GM12892 (cell line): Measurements from ENCODE around the gene CACNA1B.
"Not testable (repeated sequence)": the region's sequence is repeated elsewhere in the genome, so short reads cannot be mapped to it uniquely, and the experiment has no call there.

Source experiments
- DNase-seq: peaks from one replicate; pipeline ENCODE4 v3.0.0; 2011; ENCODE audit not compliant: insufficient read length
- FAIRE-seq: peaks from 2 replicates; lab custom pipeline; 2011; peaks lifted over from hg19 to GRCh38; lab: Jason Lieb, UNC
- POLR2A ChIP-seq: IDR thresholded peaks from 2 replicates; pipeline ENCODE4 v1.6.1; 2011; ENCODE audit warnings: low read depth, low read length, control low read depth
- POLR2AphosphoS5 ChIP-seq: IDR thresholded peaks from 2 replicates; pipeline ENCODE4 v1.6.1; 2011; ENCODE audit warnings: low read depth, low read length, control low read depth
- TAF1 ChIP-seq: IDR thresholded peaks from 2 replicates; pipeline ENCODE4 v1.6.1; 2011; ENCODE audit warnings: low read depth, mild to moderate bottlenecking, control low read depth, low read length, borderline replicate concordance

CACNA1B gene

DNA sequence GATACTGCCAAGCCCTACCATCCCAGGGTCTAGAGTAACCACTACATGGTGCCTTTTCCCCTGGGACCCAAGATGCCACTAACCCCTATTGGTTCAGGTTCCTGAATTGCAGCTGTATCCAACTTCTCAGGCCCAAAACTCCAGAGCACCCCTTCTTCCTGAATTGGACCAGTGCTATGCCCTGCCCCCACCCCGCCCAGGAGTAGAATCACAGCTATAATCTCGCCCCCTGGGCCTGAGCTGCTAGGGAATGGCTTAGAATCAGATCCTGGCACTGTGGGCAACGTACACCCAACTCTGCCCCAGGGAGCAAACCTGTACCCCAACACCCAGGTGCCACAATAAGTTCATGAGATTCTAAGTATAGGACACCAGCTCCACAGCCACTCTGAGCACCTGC, 206.3 kb downstream of the CACNA1B start:
- DNase-seq (no peak), FAIRE-seq (no peak)
- TF ChIP-seq TAF1 (no peak), POLR2AphosphoS5 (no peak), POLR2A (no peak)

DNA sequence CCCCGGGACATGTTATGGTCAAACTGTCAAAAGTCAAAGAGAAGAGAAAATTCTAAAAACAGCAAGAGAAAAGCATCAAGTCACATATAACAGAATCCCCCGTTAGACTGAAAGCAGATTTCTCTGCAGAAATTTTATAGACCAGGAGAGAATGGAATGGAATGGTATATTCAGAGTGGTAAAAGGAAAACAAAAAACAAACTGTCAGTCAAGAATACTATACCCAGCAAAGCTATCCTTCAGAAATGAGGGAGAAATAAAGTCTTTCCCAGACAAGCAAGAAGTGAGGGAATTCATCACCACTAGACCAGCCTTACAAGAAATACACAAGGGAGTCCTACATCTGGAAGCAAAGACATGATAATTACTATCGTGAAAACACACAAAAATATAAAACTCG, 208.0 kb downstream of the CACNA1B start:
- TF ChIP-seq POLR2A (no peak), POLR2AphosphoS5 (no peak), TAF1 (no peak)
- no peak for DNase-seq
- no peak for FAIRE-seq

DNA sequence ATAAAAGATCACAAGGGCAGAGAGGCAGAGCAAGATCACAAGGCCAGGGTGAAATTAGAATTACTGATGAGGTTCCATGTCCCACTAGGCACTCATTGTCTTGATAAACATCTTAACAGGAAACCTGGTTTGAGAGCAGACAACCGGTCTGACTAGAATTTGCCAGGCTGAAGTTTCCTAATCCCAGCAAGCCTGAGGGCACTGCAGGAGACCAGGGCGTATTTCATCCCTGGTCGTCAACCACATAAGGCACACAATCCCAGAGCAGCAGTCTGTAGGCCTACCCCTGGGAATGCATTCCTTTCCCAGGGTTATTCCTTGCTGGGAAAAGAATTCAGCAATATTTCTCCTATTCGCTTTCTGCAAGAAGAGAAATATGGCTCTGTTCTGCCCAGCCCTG, 214.5 kb downstream of the CACNA1B start:
- not testable (repeated sequence) for DNase-seq, FAIRE-seq

GRCh38 chr9:138094028-138094427, 216.4 kb downstream of the CACNA1B start:
- TF ChIP-seq POLR2A (no peak), TAF1 (no peak), POLR2AphosphoS5 (no peak)
- FAIRE-seq, result no peak

DNA sequence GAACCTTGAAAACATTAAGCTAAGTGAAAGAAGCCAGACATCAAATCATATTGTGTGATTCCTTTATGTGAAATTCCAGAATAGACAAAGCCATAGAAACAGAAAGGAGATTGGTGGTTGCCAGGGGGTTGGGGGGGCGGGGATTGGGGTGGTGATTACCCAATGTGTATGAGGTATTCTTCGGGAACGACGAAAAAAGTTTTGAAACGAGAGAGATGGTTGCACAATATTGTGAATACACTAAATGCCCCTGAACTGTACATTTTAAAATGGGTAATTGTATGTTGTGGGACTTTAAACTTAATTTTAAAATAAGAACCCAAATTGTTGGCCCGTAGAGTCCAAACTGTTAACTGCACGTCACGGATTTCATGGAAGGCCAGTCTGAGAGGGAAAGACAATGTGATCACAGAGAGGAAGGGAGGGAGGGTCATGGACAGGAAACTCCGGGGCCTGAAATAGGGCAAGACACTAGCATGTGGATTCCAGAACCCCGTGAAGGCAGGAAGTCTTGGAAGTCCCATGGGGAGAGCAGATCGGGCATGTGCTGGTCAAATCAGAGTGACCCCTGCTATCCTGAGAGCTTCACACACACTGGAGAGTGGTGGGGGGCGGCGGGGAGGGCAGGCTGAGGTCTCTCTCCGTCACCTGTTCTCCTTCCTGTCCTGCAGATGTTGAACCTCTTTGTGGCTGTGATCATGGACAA, 218.4 kb downstream of the CACNA1B start:
- TF ChIP-seq POLR2A, result no peak
- no peak for TF ChIP-seq TAF1
- no peak for TF ChIP-seq POLR2AphosphoS5
- DNase-seq (no peak), FAIRE-seq (no peak)

More at GRCh38 chr9:138094028-138094427, 216.4 kb downstream of the CACNA1B start:
- no peak for DNase-seq

DNA sequence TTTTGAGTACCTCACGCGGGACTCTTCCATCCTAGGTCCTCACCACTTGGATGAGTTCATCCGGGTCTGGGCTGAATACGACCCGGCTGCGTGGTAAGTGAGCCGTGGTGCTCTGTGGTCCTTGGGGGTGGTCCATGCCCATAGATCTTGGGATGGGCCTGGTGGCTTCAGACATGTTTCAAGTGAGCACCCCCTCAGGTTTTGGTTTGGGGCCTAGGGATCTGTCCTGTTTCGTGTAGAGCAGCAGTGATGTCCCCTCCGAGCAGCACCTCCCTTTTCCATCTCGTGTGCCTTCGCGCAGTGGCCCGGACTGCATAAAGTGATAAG, 218.9 kb downstream of the CACNA1B start:
- no peak for DNase-seq
- TF ChIP-seq POLR2AphosphoS5 (no peak), TAF1 (no peak), POLR2A (no peak)
- FAIRE-seq, result no peak

GRCh38 chr9:138097501-138097991, 220.0 kb downstream of the CACNA1B start:
- TF ChIP-seq POLR2A, result no peak
- no peak for TF ChIP-seq TAF1
- no peak for TF ChIP-seq POLR2AphosphoS5
- no peak for FAIRE-seq
- no peak for DNase-seq

- FAIRE-seq (no peak), DNase-seq (no peak)
- TF ChIP-seq POLR2AphosphoS5 (no peak), TAF1 (no peak), POLR2A (no peak)
Observed at GRCh38 chr9:138098116-138098907, 220.7 kb downstream of the CACNA1B start.

GRCh38 chr9:138098908-138099791, 221.6 kb downstream of the CACNA1B start:
- TF ChIP-seq POLR2AphosphoS5 (no peak), POLR2A (no peak), TAF1 (no peak)
- FAIRE-seq (no peak), DNase-seq (no peak)

DNA sequence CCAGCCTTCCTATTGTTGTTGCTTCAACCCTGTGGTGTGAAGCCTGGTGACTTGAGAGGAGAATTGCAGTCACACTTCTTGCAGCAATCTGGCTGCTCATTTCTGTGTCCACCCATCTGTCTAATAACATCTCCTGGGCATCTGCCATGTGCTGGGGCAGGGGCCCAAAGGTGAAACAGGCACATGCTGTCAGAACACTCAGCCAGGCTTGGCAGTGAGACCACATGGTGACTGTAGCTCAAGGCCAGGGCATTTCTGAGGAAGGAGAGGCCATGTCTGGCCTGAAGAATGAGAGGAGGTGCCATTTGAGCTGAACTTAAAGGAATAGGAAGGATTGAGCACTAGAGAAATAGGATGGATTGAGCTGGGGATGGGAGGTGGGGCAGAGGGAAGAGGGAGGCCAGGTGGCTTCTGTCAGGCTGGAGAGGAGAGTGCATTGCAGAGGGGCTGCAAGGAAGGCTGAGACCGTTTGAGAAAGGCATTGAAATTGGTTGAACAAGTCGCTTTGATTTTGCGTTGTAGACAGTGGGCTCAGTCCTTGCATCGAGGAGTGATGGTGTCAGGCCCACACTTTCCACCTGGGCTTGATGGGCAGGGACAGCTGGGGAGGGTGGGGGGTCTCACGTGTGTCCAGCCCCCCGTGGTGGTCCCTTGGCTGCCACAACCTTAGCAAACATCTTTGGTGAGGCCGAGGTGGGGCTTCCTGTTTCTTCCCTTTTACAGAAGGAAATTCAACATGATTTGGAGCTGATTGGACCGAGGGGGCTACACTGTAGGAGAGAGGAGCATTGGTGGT, 222.4 kb downstream of the CACNA1B start:
- TF ChIP-seq POLR2A, result no peak
- TF ChIP-seq TAF1, result no peak
- TF ChIP-seq POLR2AphosphoS5, result no peak
- no peak for FAIRE-seq
- no peak for DNase-seq
